Measurements from ENCODE around the gene SETBP1. TPM values are rescaled to one million over a fixed set of nuclear protein-coding genes. Genes with fewer than 3 reads are reported as not detected.
A peak's percentile ranks its signal among the peaks of the same experiment; 100 is the strongest.

The SETBP1 gene
- total and polyA plus RNA-seq, 2 of the 4 experiments (the other 2 are of a cell fraction), result 0.19 to 0.36 TPM

- Histone ChIP-seq H4K91ac (ENCODE audit: insufficient read depth, low read depth, low read length) (no peak overlapping the region), H2AFZ (replicated peaks; ENCODE audit: low read length, poor library complexity) (no peak overlapping the region), H3K36me3 (ENCODE audit: control insufficient read depth, insufficient read depth, low read length) (no peaks in the 10 kb centered on the region), H3K4me3 (ENCODE audit: insufficient read depth, low read depth, low read length) (no peak overlapping the region), H3K56ac (ENCODE audit: extremely low read depth, insufficient read depth, low read length) (0 out of 2 replicates have a peak overlapping the region, but pooled peaks have one; percentile 12), H3K4me2 (ENCODE audit: low read depth, low read length) (no peak overlapping the region), H3K4me1 (ENCODE audit: control insufficient read depth, insufficient read depth, low read length) (no peaks in the 10 kb centered on the region), H3K79me1 (ENCODE audit: low read depth in 1 of 2, low read length in 2 of 2) (no peaks in the 10 kb centered on the region), H2BK15ac (ENCODE audit: low read depth, low read length) (no peak overlapping the region), H3K23ac (ENCODE audit: low read depth, low read length) (no peak overlapping the region), H3K27me3 (ENCODE audit: control insufficient read depth, insufficient read depth, low read length) (peaks cover 2% of the 10 kb centered on the region; the same call in 1 of the 2 replicates), H2BK120ac (ENCODE audit: low read depth, low read length) (no peak overlapping the region), H3K18ac (ENCODE audit: low read depth, low read length) (no peak overlapping the region), H3K4ac (ENCODE audit: low read depth, low read length) (no peak overlapping the region), H4K8ac (ENCODE audit: low read depth in 2 of 2, low read length in 2 of 2) (no peak overlapping the region), H3K9ac (ENCODE audit: low read depth, low read length) (no peak overlapping the region), H2AK9ac (replicated peaks; ENCODE audit: low read depth, low read length, poor library complexity) (no peak overlapping the region), H3K14ac (replicated peaks; ENCODE audit: low read depth, low read length) (no peak overlapping the region), H3K9me3 (ENCODE audit: control insufficient read depth, insufficient read depth, low read length) (no peaks in the 10 kb centered on the region), H2AK5ac (ENCODE audit: low read depth, low read length) (no peak overlapping the region), H2BK5ac (ENCODE audit: low read depth, low read length, poor library complexity, severe bottlenecking) (no peak overlapping the region), H3K9me1 (ENCODE audit: insufficient read depth, low read length) (no peaks in the 10 kb centered on the region), H4K20me1 (ENCODE audit: insufficient read depth, low read length) (no peaks in the 10 kb centered on the region), H2BK20ac (ENCODE audit: low read depth, low read length) (no peak overlapping the region), H4K5ac (ENCODE audit: low read depth, low read length) (no peak overlapping the region), H3K27ac (ENCODE audit: insufficient read depth, low read length) (no peak overlapping the region)
- 67% methylated on average over 1 of the region's 12 CpGs; no CpG with 5 or more reads in 1 of the 2 experiments for WGBS, 2 experiments (ENCODE audit: extremely low coverage in 2 of 2, insufficient read length in 1 of 2)
- dilution Hi-C loops (cut with HindIII; ENCODE audit: low sequenced_read_pairs, unreplicated experiment), result no loop called here
- intact Hi-C loops (cut with micrococcal nuclease), result no loop called here
- TF ChIP-seq RAD21 (IDR thresholded peaks at IDR 0.05; ENCODE audit: low read length), result no peak
- TF ChIP-seq CHD1 (IDR thresholded peaks at IDR 0.05; ENCODE audit: low read depth, low read length), result no peak
- no peak for TF ChIP-seq BHLHE40 (IDR thresholded peaks at IDR 0.05; ENCODE audit: low read depth, low read length)
- no peak for TF ChIP-seq POLR2A (IDR thresholded peaks at IDR 0.05; ENCODE audit: low read depth, low read length)
- no peak for TF ChIP-seq SMC3 (IDR thresholded peaks at IDR 0.05; ENCODE audit: low read depth, low read length)
- no peak for TF ChIP-seq RCOR1 (IDR thresholded peaks at IDR 0.05; ENCODE audit: insufficient replicate concordance, low read length)
- TF ChIP-seq CEBPB (IDR thresholded peaks at IDR 0.05; ENCODE audit: low read depth, low read length), result no peak
- TF ChIP-seq NFE2L2 (IDR thresholded peaks at IDR 0.05; ENCODE audit: low read depth, low read length), result no peak
- no peak for TF ChIP-seq MXI1 (IDR thresholded peaks at IDR 0.05; ENCODE audit: borderline replicate concordance, low read depth, low read length)
- TF ChIP-seq RFX5 (IDR thresholded peaks at IDR 0.05; ENCODE audit: low read depth, low read length), result no peak
- TF ChIP-seq ELK1 (IDR thresholded peaks at IDR 0.05; ENCODE audit: borderline replicate concordance, low read depth, low read length), result no peak
- TF ChIP-seq MAZ (IDR thresholded peaks at IDR 0.05; ENCODE audit: borderline replicate concordance, low read depth, low read length), result no peak
- TF ChIP-seq USF2 (IDR thresholded peaks at IDR 0.05; ENCODE audit: low read depth, low read length), result no peak
- TF ChIP-seq FOS (IDR thresholded peaks at IDR 0.05; ENCODE audit: low read depth, low read length), result no peak
- in situ Hi-C loops (cut with MboI; ENCODE audit: low sequenced_read_pairs), result no loop called here
- CTCF ChIA-PET, result no interaction called here
- DNase-seq (no peak), ATAC-seq (ENCODE audit: low read depth) (no peak)
- POLR2A ChIA-PET (ENCODE audit: unreplicated experiment), result no interaction called here
- BruUV-seq (replicated peaks), result no TSS peak
These were observed 78.4 kb downstream of the SETBP1 start for GRCh38 chr18:44758861-44759631.

All from IMR-90 (cell line).